Panc1 (cell line): ENCODE data around the gene TANGO6.

Experiments
- POLR2AphosphoS5 ChIP-seq: IDR thresholded peaks from 2 replicates; pipeline ENCODE4 v1.6.1; 2012; ENCODE audit warnings: mild to moderate bottlenecking, low read depth, low read length, moderate library complexity
- TF ChIP-seq, protein P1 (sequence below), 2 experiments: IDR thresholded peaks; 2 replicates each; pipeline ENCODE4 v1.6.1; 2011 to 2012; ENCODE audit warnings: low read depth in 2 of 2, control low read depth in 1 of 2, low read length in 1 of 2, mild to moderate bottlenecking in 1 of 2, moderate library complexity in 1 of 2; ENCODE audit not compliant: insufficient read depth in 1 of 2
- TF ChIP-seq, protein P2 (sequence below): fragments of 450-650 bp; IDR thresholded peaks from 2 replicates; pipeline ENCODE4 v1.5.1; 2017; ENCODE audit warnings: mild to moderate bottlenecking

DNA sequence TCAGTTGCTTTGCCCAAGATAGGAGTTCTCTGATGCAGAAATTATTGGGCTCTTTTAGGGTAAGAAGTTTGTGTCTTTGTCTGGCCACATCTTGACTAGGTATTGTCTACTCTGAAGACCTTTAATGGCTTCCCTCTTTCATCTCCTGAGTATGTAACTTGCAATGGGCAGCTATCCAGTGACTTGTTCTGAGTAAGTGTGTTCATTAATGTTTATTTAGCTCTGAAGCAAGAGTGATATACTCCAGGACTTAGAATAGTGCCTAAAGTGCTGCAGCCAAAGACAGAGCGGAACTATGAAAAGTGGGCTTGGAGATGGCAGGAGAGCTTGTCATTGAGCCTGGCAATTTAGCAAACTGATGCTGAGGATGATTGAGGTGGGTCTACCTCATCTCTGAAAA is 8.8 kb upstream of the TANGO6 start:
- TF ChIP-seq, protein P1, sequence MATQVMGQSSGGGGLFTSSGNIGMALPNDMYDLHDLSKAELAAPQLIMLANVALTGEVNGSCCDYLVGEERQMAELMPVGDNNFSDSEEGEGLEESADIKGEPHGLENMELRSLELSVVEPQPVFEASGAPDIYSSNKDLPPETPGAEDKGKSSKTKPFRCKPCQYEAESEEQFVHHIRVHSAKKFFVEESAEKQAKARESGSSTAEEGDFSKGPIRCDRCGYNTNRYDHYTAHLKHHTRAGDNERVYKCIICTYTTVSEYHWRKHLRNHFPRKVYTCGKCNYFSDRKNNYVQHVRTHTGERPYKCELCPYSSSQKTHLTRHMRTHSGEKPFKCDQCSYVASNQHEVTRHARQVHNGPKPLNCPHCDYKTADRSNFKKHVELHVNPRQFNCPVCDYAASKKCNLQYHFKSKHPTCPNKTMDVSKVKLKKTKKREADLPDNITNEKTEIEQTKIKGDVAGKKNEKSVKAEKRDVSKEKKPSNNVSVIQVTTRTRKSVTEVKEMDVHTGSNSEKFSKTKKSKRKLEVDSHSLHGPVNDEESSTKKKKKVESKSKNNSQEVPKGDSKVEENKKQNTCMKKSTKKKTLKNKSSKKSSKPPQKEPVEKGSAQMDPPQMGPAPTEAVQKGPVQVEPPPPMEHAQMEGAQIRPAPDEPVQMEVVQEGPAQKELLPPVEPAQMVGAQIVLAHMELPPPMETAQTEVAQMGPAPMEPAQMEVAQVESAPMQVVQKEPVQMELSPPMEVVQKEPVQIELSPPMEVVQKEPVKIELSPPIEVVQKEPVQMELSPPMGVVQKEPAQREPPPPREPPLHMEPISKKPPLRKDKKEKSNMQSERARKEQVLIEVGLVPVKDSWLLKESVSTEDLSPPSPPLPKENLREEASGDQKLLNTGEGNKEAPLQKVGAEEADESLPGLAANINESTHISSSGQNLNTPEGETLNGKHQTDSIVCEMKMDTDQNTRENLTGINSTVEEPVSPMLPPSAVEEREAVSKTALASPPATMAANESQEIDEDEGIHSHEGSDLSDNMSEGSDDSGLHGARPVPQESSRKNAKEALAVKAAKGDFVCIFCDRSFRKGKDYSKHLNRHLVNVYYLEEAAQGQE (IDR thresholded peaks at IDR 0.05; ENCODE audit: insufficient read depth in 1 of 2, low read depth in 2 of 2, low read length in 1 of 2): no peak
- no peak for TF ChIP-seq POLR2AphosphoS5
- TF ChIP-seq, protein P2, sequence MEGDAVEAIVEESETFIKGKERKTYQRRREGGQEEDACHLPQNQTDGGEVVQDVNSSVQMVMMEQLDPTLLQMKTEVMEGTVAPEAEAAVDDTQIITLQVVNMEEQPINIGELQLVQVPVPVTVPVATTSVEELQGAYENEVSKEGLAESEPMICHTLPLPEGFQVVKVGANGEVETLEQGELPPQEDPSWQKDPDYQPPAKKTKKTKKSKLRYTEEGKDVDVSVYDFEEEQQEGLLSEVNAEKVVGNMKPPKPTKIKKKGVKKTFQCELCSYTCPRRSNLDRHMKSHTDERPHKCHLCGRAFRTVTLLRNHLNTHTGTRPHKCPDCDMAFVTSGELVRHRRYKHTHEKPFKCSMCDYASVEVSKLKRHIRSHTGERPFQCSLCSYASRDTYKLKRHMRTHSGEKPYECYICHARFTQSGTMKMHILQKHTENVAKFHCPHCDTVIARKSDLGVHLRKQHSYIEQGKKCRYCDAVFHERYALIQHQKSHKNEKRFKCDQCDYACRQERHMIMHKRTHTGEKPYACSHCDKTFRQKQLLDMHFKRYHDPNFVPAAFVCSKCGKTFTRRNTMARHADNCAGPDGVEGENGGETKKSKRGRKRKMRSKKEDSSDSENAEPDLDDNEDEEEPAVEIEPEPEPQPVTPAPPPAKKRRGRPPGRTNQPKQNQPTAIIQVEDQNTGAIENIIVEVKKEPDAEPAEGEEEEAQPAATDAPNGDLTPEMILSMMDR: no peak
